GM12801 (cell line): ENCODE measurements around the gene SLC26A6.

Experiments
- TF ChIP-seq, protein P1 (sequence below): IDR thresholded peaks from one replicate; pipeline ENCODE4 v1.5.1; 2011; ENCODE audit warnings: control low read depth; ENCODE audit not compliant: insufficient read length; ENCODE audit errors: extremely low read depth

SLC26A6 gene

DNA sequence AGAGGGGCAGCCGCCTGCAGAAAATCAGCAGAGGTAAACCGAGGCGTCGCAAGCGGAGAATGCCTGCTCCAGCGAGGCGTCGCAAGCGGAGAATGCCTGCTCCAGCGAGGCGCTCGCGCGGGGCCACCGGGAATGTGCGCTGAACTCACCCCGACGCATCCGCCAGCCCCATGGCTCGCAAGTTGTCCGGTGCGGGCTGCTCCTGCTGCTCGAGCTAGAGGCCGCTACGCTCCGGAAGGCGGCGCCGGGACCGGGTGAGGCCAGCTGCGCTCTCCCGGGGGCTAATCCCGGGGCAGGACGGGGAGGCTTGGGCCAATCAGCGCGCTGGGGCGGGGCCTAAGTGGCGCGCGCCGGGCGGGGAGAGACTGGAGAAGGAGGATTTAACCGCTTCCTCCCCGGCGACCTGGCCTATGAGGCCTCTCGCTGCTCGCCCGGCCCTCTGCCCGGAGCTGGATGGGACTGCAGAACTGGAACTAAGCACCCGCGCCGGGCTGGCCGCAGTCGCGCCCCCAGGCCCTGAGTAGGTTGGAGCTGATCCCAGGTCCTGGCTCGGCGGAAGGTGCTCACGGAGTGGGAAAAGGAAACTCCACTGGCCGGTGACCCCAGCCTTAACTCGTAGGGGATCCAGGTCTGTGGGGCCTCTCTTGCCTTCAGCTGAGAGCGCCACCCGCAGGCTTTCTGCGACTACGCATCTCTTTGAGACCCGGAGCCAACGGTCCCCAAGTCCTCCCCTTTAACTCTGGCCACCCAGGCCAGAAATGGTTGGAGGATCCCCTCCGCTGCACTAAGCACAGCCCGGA is at the start of gene SLC26A6:
TSS of gene SLC26A6 (minus strand) at position 240 of the 800 bp plus-strand sequence. CDS start at position 172, 68 bp downstream.
- TF ChIP-seq, protein P1, sequence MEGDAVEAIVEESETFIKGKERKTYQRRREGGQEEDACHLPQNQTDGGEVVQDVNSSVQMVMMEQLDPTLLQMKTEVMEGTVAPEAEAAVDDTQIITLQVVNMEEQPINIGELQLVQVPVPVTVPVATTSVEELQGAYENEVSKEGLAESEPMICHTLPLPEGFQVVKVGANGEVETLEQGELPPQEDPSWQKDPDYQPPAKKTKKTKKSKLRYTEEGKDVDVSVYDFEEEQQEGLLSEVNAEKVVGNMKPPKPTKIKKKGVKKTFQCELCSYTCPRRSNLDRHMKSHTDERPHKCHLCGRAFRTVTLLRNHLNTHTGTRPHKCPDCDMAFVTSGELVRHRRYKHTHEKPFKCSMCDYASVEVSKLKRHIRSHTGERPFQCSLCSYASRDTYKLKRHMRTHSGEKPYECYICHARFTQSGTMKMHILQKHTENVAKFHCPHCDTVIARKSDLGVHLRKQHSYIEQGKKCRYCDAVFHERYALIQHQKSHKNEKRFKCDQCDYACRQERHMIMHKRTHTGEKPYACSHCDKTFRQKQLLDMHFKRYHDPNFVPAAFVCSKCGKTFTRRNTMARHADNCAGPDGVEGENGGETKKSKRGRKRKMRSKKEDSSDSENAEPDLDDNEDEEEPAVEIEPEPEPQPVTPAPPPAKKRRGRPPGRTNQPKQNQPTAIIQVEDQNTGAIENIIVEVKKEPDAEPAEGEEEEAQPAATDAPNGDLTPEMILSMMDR = no peak

DNA sequence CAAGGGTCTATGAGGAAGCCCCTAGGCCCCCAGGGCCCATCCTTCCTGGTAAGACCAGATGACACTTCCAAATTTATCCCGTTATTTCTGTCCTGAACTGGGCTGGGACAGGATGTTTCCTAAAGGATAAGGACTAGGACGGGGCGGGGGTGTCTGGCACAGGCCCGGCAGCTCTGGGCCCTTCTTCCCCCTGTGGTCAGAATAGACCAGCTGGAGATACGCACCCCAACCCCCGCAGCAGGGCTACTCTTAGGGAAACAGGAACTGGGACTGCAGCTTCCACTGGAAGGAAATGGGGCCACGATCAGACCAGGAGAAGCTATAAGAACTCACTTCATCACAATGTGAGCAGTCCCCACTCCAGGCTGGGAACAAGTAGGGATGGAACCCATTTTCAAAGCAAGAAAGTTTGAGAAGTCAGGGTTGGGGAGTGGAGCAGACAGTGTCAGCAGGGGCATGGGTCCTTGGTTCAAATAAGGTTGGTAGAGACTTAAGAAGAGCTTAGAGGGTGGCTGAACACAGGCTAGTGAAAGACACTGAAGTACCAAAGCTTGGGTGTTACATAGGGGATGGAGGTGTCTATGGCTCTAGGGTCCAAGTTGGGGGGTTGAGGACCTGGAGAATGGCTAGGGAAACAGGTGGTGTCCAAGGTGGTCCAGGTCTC is 49.4 kb upstream of the SLC26A6 start:
- TF ChIP-seq, protein P1 = no peak

GRCh38 chr3:48684054-48684349 is 48.7 kb upstream of the SLC26A6 start:
- TF ChIP-seq, protein P1 = no peak

- TF ChIP-seq, protein P1 = no peak
These were observed 47.5 kb upstream of the SLC26A6 start for GRCh38 chr3:48682786-48683185.

DNA sequence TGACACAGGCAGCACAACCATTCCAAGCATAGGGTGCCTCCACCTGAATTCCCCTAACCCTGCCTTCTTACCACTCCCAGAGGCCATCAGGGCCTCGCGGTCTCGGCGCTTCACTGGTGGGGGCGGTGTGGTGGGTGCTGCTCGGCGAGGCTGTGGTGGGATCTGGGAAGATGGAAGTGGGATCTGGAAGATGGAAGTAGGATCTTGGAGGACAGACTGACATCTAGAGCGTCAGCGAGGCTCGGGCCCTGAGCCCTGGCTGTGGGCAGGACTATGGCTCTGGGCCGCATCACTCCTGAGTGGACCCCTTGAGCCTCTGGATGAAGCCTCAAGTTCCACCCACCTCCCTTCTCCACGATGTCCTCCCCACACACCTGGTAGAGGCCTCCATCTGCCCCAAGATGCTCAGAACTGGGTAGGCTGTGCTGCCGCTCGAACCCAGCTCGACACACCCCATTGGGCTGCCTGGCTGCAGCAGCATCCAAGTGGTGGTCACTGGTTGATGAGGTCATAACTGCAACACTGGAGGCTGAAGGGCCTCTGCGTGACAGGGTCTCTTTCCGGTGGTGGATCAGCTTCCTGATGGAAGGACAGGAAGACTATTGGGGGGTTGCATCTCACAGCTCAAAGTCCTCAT is 46.8 kb upstream of the SLC26A6 start:
- TF ChIP-seq, protein P1 = no peak

GRCh38 chr3:48681541-48681880 is 46.2 kb upstream of the SLC26A6 start:
- TF ChIP-seq, protein P1 = no peak

- TF ChIP-seq, protein P1 = no peak
These were observed 45.7 kb upstream of the SLC26A6 start for GRCh38 chr3:48680811-48681540.
